Sigmoid colon (tissue), 4 donors: ENCODE measurements around the gene LRP8.

Experiments
- EP300 ChIP-seq, 4 donors: sonication (generic); formaldehyde crosslinking; IDR thresholded peaks; one replicate each; pipeline ENCODE4 v1.6.1; 2017; ENCODE audit warnings: antibody characterized with exemption in 4 of 4
- POLR2A ChIP-seq, 2 donors: fragments of 450-650 bp; IDR thresholded peaks; one replicate each; pipeline ENCODE4 v1.6.1; 2016; ENCODE audit warnings: antibody characterized with exemption in 2 of 2, mild to moderate bottlenecking in 2 of 2, moderate library complexity in 2 of 2
- POLR2AphosphoS5 ChIP-seq, 4 donors: sonication (generic); formaldehyde crosslinking; IDR thresholded peaks; one replicate each; pipeline ENCODE4 v1.6.1; 2017; ENCODE audit warnings: antibody characterized with exemption in 4 of 4
- TF ChIP-seq, protein P1 (sequence below), 4 experiments: fragments of 450-650 bp in 3 of 4; fragments of 200-600 bp in 1 of 4; IDR thresholded peaks; one replicate each; pipeline ENCODE4 v1.5.1; 2016 to 2019; ENCODE audit warnings: antibody characterized with exemption in 4 of 4, mild to moderate bottlenecking in 3 of 4, moderate library complexity in 2 of 4

DNA sequence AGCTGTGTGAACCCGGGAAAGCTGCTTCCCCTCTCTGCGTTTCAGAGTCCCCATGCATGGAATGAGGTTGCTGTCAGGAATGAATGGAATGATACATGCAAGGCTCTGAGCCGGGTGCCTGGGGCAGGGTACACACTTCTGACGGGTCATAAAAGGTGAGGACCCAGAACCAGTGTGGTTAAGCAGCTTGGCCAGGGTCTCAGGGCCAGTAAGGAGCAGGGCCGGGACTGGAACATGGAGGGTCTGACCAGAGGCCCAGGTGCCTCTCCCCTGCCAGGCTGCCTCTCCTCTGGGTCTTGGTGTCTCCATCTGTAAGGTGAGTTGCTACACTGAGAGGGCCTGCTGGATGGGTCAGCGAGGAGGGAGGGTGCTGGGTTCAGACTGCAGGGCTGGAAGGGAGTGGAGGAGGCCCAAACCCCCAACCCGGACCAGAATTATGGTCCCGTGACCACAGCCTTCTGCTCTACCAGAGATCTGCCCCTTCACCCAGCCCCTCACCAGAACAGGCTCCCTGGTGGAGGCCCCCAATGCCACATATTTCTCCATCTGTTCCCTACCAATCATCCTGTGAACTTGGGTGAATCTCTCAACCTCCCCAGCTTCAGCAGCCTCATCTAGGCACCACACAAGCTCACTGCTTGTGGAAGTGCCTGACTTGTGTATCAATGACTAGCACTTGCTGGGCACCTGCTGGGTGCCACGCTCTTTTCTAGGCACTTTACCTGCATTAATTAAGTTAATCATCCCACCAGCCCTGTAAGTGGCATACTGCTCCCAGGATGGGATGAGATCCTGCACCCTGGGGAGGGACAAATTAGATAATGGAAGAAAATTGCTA lies 16.2 kb upstream of the LRP8 start:
- TF ChIP-seq, protein P1, sequence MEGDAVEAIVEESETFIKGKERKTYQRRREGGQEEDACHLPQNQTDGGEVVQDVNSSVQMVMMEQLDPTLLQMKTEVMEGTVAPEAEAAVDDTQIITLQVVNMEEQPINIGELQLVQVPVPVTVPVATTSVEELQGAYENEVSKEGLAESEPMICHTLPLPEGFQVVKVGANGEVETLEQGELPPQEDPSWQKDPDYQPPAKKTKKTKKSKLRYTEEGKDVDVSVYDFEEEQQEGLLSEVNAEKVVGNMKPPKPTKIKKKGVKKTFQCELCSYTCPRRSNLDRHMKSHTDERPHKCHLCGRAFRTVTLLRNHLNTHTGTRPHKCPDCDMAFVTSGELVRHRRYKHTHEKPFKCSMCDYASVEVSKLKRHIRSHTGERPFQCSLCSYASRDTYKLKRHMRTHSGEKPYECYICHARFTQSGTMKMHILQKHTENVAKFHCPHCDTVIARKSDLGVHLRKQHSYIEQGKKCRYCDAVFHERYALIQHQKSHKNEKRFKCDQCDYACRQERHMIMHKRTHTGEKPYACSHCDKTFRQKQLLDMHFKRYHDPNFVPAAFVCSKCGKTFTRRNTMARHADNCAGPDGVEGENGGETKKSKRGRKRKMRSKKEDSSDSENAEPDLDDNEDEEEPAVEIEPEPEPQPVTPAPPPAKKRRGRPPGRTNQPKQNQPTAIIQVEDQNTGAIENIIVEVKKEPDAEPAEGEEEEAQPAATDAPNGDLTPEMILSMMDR (IDR thresholded peaks at IDR 0.05), result no peak
- TF ChIP-seq POLR2A (IDR thresholded peaks at IDR 0.05) (no peak), POLR2AphosphoS5 (IDR thresholded peaks at IDR 0.05) (no peak), EP300 (IDR thresholded peaks at IDR 0.05) (no peak)
